Stimulated activated CD8-positive, alpha-beta memory T cell treated with anti-CD3 and anti-CD28 coated beads, Interleukin-2, amount 100 ng/mL, for 48 hours (primary cell): ENCODE results near the gene LRCH3.
"Not testable (repeated sequence)": the region's sequence is repeated elsewhere in the genome, so short reads cannot be mapped to it uniquely, and the experiment has no call there.

Experiments
- DNase-seq, 2 donors: peaks; one replicate each; pipeline ENCODE4 v3.0.0-alpha.2; 2020; ENCODE audit warnings: low read depth in 2 of 2

Gene LRCH3

GRCh38 chr3:197926418-197926817, 135.4 kb downstream of the LRCH3 start:
- DNase-seq, result no peak

- not testable (repeated sequence) for DNase-seq
Measured at GRCh38 chr3:197927578-197927977, 136.5 kb downstream of the LRCH3 start.

GRCh38 chr3:197936819-197937384, 145.8 kb downstream of the LRCH3 start:
- DNase-seq, result no peak
